Neuronal stem cell (in vitro differentiated cells): ENCODE measurements around the gene EIF2B2.

Experiments
- DNase-seq: peaks from one replicate; pipeline ENCODE4 v3.0.0-alpha.2; 2013; ENCODE audit warnings: low spot score
- H2AFZ ChIP-seq: one replicate; pipeline ENCODE4 v1.6.1; 2013; ENCODE audit warnings: mild to moderate bottlenecking, low read length, inconsistent platforms
- H2AK5ac ChIP-seq: 2 replicates; pipeline ENCODE4 v1.6.1; 2013; ENCODE audit warnings: low read depth, mild to moderate bottlenecking, inconsistent platforms, low read length, moderate library complexity, mixed read lengths
- H2BK120ac ChIP-seq: 2 replicates; pipeline ENCODE4 v1.6.1; 2013; ENCODE audit warnings: low read depth, mild to moderate bottlenecking, inconsistent platforms, low read length, moderate library complexity, mixed read lengths
- H2BK12ac ChIP-seq: one replicate; pipeline ENCODE4 v1.6.1; 2013; ENCODE audit warnings: low read length, inconsistent platforms
- H2BK15ac ChIP-seq: 2 replicates; pipeline ENCODE4 v1.6.1; 2013; ENCODE audit warnings: mild to moderate bottlenecking, low read length, inconsistent platforms, mixed read lengths
- H2BK5ac ChIP-seq: one replicate; pipeline ENCODE4 v1.6.1; 2013; ENCODE audit warnings: inconsistent platforms, mild to moderate bottlenecking, low read length, moderate library complexity
- H3K14ac ChIP-seq: one replicate; pipeline ENCODE4 v1.6.1; 2013; ENCODE audit warnings: low read length, inconsistent platforms
- H3K18ac ChIP-seq: 2 replicates; pipeline ENCODE4 v1.6.1; 2013; ENCODE audit warnings: low read length, inconsistent platforms
- H3K23ac ChIP-seq: 2 replicates; pipeline ENCODE4 v1.6.1; 2013; ENCODE audit warnings: low read depth, mild to moderate bottlenecking, mixed read lengths, low read length, inconsistent platforms; ENCODE audit not compliant: poor library complexity
- H3K27ac ChIP-seq: replicated peaks from 3 replicates; pipeline ENCODE4 v1.5.1; 2013; ENCODE audit warnings: low read length, inconsistent platforms
- H3K27me3 ChIP-seq, 3 experiments: 2 replicates each; pipeline ENCODE4 v1.6.1; 2013; ENCODE audit warnings: low read length in 3 of 3, mild to moderate bottlenecking in 2 of 3, inconsistent platforms in 1 of 3, low read depth in 1 of 3, mixed read lengths in 1 of 3, moderate library complexity in 1 of 3; ENCODE audit not compliant: control insufficient read depth in 3 of 3, insufficient read depth in 3 of 3
- H3K36me3 ChIP-seq, 2 donors: replicated peaks in 1 of 2; 2 replicates each; pipeline ENCODE4 v1.6.1; 2013; ENCODE audit warnings: low read length in 2 of 2; ENCODE audit not compliant: control insufficient read depth in 2 of 2, insufficient read depth in 2 of 2
- H3K4ac ChIP-seq: 2 replicates; pipeline ENCODE4 v1.6.1; 2013; ENCODE audit warnings: inconsistent platforms, mild to moderate bottlenecking, low read length, moderate library complexity
- H3K4me1 ChIP-seq, 2 donors: 1 replicate in 1 of 2; 2 replicates in 1 of 2; pipeline ENCODE4 v1.6.1; 2013; ENCODE audit warnings: low read length in 2 of 2, low read depth in 1 of 2; ENCODE audit not compliant: control insufficient read depth in 2 of 2, insufficient read depth in 1 of 2
- H3K4me2 ChIP-seq: one replicate; pipeline ENCODE4 v1.6.1; 2013; ENCODE audit warnings: mild to moderate bottlenecking, low read length, inconsistent platforms; ENCODE audit not compliant: insufficient read depth, poor library complexity, severe bottlenecking
- H3K4me3 ChIP-seq, 2 donors: 2 replicates each; pipeline ENCODE4 v1.5.1; 2013; ENCODE audit warnings: low read length in 2 of 2, mild to moderate bottlenecking in 2 of 2, inconsistent platforms in 1 of 2, moderate library complexity in 1 of 2
- H3K79me1 ChIP-seq: one replicate; pipeline ENCODE4 v1.6.1; 2013; ENCODE audit warnings: low read depth, mild to moderate bottlenecking, inconsistent platforms, low read length, moderate library complexity
- H3K9ac ChIP-seq: one replicate; pipeline ENCODE4 v1.6.1; 2013; ENCODE audit warnings: mild to moderate bottlenecking, low read depth, low read length, inconsistent platforms; ENCODE audit not compliant: poor library complexity
- H3K9me3 ChIP-seq, 2 donors: replicated peaks in 1 of 2; 2 replicates each; pipeline versions ENCODE3 to v1.6.1; 2013; ENCODE audit warnings: low read length in 2 of 2, mild to moderate bottlenecking in 2 of 2, inconsistent platforms in 1 of 2, low read depth in 1 of 2, mixed read lengths in 1 of 2, moderate library complexity in 1 of 2; ENCODE audit not compliant: control insufficient read depth in 2 of 2, insufficient read depth in 1 of 2
- H4K8ac ChIP-seq: one replicate; pipeline ENCODE4 v1.6.1; 2013; ENCODE audit warnings: low read depth, mild to moderate bottlenecking, inconsistent platforms, low read length, moderate library complexity
- H4K91ac ChIP-seq: one replicate; pipeline ENCODE4 v1.6.1; 2013; ENCODE audit warnings: low read length, low read depth, mild to moderate bottlenecking, inconsistent platforms; ENCODE audit not compliant: poor library complexity
- WGBS, 2 donors: extraction: QIAGEN DNeasy Blood & Tissue Kit; methylation state at CpG; one replicate each; pipeline ENCODE4 v1.1.7; 2013; ENCODE audit warnings: missing lambda C conversion rate in 2 of 2, mixed read lengths in 1 of 2; ENCODE audit not compliant: insufficient read length in 2 of 2, insufficient replicate concordance in 1 of 2; ENCODE audit errors: extremely low coverage in 2 of 2; 5-methylcytosine and 5-hydroxymethylcytosine counted together

EIF2B2 gene

DNA sequence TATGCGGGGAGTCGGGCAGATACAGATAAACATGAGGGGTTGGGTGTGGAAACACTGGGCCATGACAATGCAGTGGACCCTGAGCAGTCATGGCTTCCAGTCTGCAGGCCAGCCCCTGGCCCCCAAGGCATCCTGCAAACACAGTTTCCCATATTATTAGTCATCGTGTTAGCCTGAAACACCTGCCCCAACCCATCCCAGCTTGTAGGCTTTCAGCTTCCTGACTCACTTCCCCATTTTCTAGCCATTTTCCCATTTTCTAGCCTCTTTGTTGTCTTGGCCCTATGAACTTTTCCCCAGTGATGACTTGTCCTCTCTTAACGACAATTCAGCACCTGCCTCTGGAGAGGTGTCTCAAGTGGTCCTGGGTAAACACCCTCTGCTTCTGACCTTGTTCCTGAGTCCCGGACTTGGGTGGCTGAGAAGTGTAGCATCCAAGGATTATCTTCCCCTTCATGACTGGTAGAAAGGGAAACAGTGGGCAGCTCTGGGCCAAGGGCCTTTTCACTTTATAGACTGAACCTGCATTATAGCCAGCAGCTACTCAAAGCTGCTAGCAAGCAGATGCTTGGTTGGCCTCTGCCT, 43.0 kb upstream of the EIF2B2 start:
- H3K9me3 ChIP-seq, result no peaks in the 10 kb centered on the region
- H2AFZ ChIP-seq, result no peak overlapping the region
- H3K9ac ChIP-seq, result no peak overlapping the region
- H2AK5ac ChIP-seq, result no peak overlapping the region
- no peak overlapping the region for H3K4me2 ChIP-seq
- H3K4ac ChIP-seq, result no peak overlapping the region
- H2BK15ac ChIP-seq, result no peak overlapping the region
- WGBS, 2 donors, result no CpG with 5 or more reads among the region's 5 CpGs
- no peak overlapping the region for H2BK5ac ChIP-seq
- no peak overlapping the region for H3K23ac ChIP-seq
- H4K8ac ChIP-seq, result no peak overlapping the region
- peaks cover 3% of the 10 kb centered on the region for H3K79me1 ChIP-seq
- no peak overlapping the region for H3K14ac ChIP-seq
- H3K4me3 ChIP-seq, result no peak overlapping the region
- no peak for DNase-seq
- no peak overlapping the region for H3K27ac ChIP-seq
- H2BK120ac ChIP-seq, result no peak overlapping the region
- no peak overlapping the region for H2BK12ac ChIP-seq
- no peak overlapping the region for H4K91ac ChIP-seq
- no peaks in the 10 kb centered on the region for H3K36me3 ChIP-seq
- peaks cover 31 to 38% of the 10 kb centered on the region in 2 donors for H3K4me1 ChIP-seq
- H3K18ac ChIP-seq, result no peak overlapping the region
- H3K27me3 ChIP-seq, result peaks cover 0 to 9% (median 0%) of the 10 kb centered on the region in 3 experiments

- no CpG with 5 or more reads among the region's 4 CpGs for WGBS, 2 donors
- Histone ChIP-seq H3K23ac (no peak overlapping the region), H2BK12ac (no peak overlapping the region), H2BK15ac (peak overlapping the region; percentile 28), H3K4me2 (no peak overlapping the region), H4K91ac (no peak overlapping the region), H3K27me3 (peaks cover 0 to 3% (median 0%) of the 10 kb centered on the region in 3 experiments), H3K18ac (peak overlapping the region; percentile 27), H3K36me3 (no peaks in the 10 kb centered on the region), H3K4ac (no peak overlapping the region), H3K27ac (no peak overlapping the region), H3K9me3 (no peaks in the 10 kb centered on the region), H2BK5ac (no peak overlapping the region), H3K4me1 (peaks cover 30 to 32% of the 10 kb centered on the region in 2 donors), H3K79me1 (peaks cover 3% of the 10 kb centered on the region), H3K9ac (no peak overlapping the region), H2AFZ (no peak overlapping the region), H3K14ac (no peak overlapping the region), H2BK120ac (no peak overlapping the region), H3K4me3 (no peak overlapping the region), H4K8ac (no peak overlapping the region), H2AK5ac (peak overlapping the region; percentile 8)
- DNase-seq, result no peak
Observed at GRCh38 chr14:74960736-74961135, 42.0 kb upstream of the EIF2B2 start.

- H2BK5ac ChIP-seq, result no peak overlapping the region
- no peak overlapping the region for H3K23ac ChIP-seq
- no peak overlapping the region for H3K4me3 ChIP-seq
- no peak overlapping the region for H3K18ac ChIP-seq
- H3K4me2 ChIP-seq, result no peak overlapping the region
- no peak overlapping the region for H3K27ac ChIP-seq
- peaks cover 23 to 26% of the 10 kb centered on the region in 2 donors for H3K4me1 ChIP-seq
- no peak overlapping the region for H2BK120ac ChIP-seq
- H3K27me3 ChIP-seq, result no peaks in the 10 kb centered on the region
- DNase-seq, result no peak
- no peak overlapping the region for H4K91ac ChIP-seq
- no peaks in the 10 kb centered on the region for H3K36me3 ChIP-seq
- H2AK5ac ChIP-seq, result peak overlapping the region; percentile 8
- H2BK12ac ChIP-seq, result no peak overlapping the region
- WGBS, 2 donors, result no CpG with 5 or more reads among the region's 5 CpGs
- H3K79me1 ChIP-seq, result no peaks in the 10 kb centered on the region
- H2AFZ ChIP-seq, result no peak overlapping the region
- H3K4ac ChIP-seq, result no peak overlapping the region
- H3K9me3 ChIP-seq, result no peaks in the 10 kb centered on the region
- H3K14ac ChIP-seq, result no peak overlapping the region
- no peak overlapping the region for H3K9ac ChIP-seq
- H2BK15ac ChIP-seq, result no peak overlapping the region
- H4K8ac ChIP-seq, result no peak overlapping the region
Observed at GRCh38 chr14:74961238-74961911, 41.3 kb upstream of the EIF2B2 start.

- H3K14ac ChIP-seq, result no peak overlapping the region
- peak overlapping the region; percentile 60 for H2AK5ac ChIP-seq
- H4K8ac ChIP-seq, result no peak overlapping the region
- no peak overlapping the region for H3K9ac ChIP-seq
- H3K18ac ChIP-seq, result peak overlapping the region; percentile 33
- no peak overlapping the region for H2BK120ac ChIP-seq
- no peaks in the 10 kb centered on the region for H3K9me3 ChIP-seq
- H3K4me1 ChIP-seq, result peaks cover 17 to 20% of the 10 kb centered on the region in 2 donors
- no peak overlapping the region for H2BK15ac ChIP-seq
- H3K23ac ChIP-seq, result peak overlapping the region; percentile 9
- no peaks in the 10 kb centered on the region for H3K27me3 ChIP-seq
- no peak overlapping the region for H3K4me3 ChIP-seq
- no peaks in the 10 kb centered on the region for H3K36me3 ChIP-seq
- H3K27ac ChIP-seq, result no peak overlapping the region
- no peak overlapping the region for H4K91ac ChIP-seq
- no peak overlapping the region for H2BK5ac ChIP-seq
- no peak overlapping the region for H2BK12ac ChIP-seq
- DNase-seq, result no peak
- H2AFZ ChIP-seq, result peak overlapping the region; percentile 17
- H3K4me2 ChIP-seq, result no peak overlapping the region
- no peak overlapping the region for H3K4ac ChIP-seq
- no peaks in the 10 kb centered on the region for H3K79me1 ChIP-seq
- no CpG with 5 or more reads among the region's 11 CpGs for WGBS, 2 donors
Observed at GRCh38 chr14:74962046-74962445, 40.7 kb upstream of the EIF2B2 start.
